ENCODE data around the gene ZDHHC14.

The ZDHHC14 gene

GRCh38 chr6:157496534-157497095 is 115.6 kb downstream of the ZDHHC14 start:
- TF ChIP-seq EZH2phosphoT487 (IDR thresholded peaks at IDR 0.05; ENCODE audit: borderline replicate concordance, low read length) (no peak), CTCF (IDR thresholded peaks at IDR 0.05; ENCODE audit: low read depth, low read length, poor library complexity, severe bottlenecking) (no peak)
- H3F3A ChIP-seq (ENCODE audit: control insufficient read depth, insufficient read depth) = no peaks in the 10 kb centered on the region
- H3K36me3 ChIP-seq (ENCODE audit: control insufficient read depth, low read length) = no peaks in the 10 kb centered on the region

GRCh38 chr6:157497579-157497978 is 116.6 kb downstream of the ZDHHC14 start:
- no peaks in the 10 kb centered on the region for H4K20me1 ChIP-seq (ENCODE audit: control insufficient read depth, insufficient read depth, low read depth, low read length)

More at GRCh38 chr6:157496534-157497095, 115.6 kb downstream of the ZDHHC14 start:
- Histone ChIP-seq H3K4me2 (ENCODE audit: low read length) (no peak overlapping the region), H3K9me3 (ENCODE audit: control insufficient read depth, insufficient read depth, low read length) (no peaks in the 10 kb centered on the region; the same call in 1 of the 2 replicates), H3K9me2 (replicated peaks; ENCODE audit: control insufficient read depth, low read length) (no peaks in the 10 kb centered on the region), H3K4me1 (ENCODE audit: control insufficient read depth, low read length) (peaks cover 39% of the 10 kb centered on the region), H4K20me1 (ENCODE audit: control insufficient read depth, insufficient read depth, low read depth, low read length) (no peaks in the 10 kb centered on the region), H3K27ac (ENCODE audit: low read depth, low read length) (no peak overlapping the region), H3K4me3 (ENCODE audit: low read length) (no peak overlapping the region), H3K79me2 (ENCODE audit: control insufficient read depth, low read length) (no peaks in the 10 kb centered on the region), H3K27me3 (ENCODE audit: control insufficient read depth, low read length) (no peaks in the 10 kb centered on the region)

GRCh38 chr6:157498817-157499216 is 117.8 kb downstream of the ZDHHC14 start:
- H3K27me3 ChIP-seq (ENCODE audit: control insufficient read depth, low read length) = no peaks in the 10 kb centered on the region
- no peak for TF ChIP-seq EZH2phosphoT487 (IDR thresholded peaks at IDR 0.05; ENCODE audit: borderline replicate concordance, low read length)

More at GRCh38 chr6:157497579-157497978, 116.6 kb downstream of the ZDHHC14 start:
- Histone ChIP-seq H3K27me3 (ENCODE audit: control insufficient read depth, low read length) (no peaks in the 10 kb centered on the region), H3K79me2 (ENCODE audit: control insufficient read depth, low read length) (no peaks in the 10 kb centered on the region), H3F3A (ENCODE audit: control insufficient read depth, insufficient read depth) (no peaks in the 10 kb centered on the region), H3K27ac (ENCODE audit: low read depth, low read length) (no peak overlapping the region), H3K4me3 (ENCODE audit: low read length) (no peak overlapping the region), H3K36me3 (ENCODE audit: control insufficient read depth, low read length) (no peaks in the 10 kb centered on the region), H3K4me2 (ENCODE audit: low read length) (no peak overlapping the region), H3K9me2 (replicated peaks; ENCODE audit: control insufficient read depth, low read length) (no peaks in the 10 kb centered on the region), H3K4me1 (ENCODE audit: control insufficient read depth, low read length) (peaks cover 48% of the 10 kb centered on the region), H3K9me3 (ENCODE audit: control insufficient read depth, insufficient read depth, low read length) (no peaks in the 10 kb centered on the region; the same call in 1 of the 2 replicates)
- no peak for TF ChIP-seq EZH2phosphoT487 (IDR thresholded peaks at IDR 0.05; ENCODE audit: borderline replicate concordance, low read length)
- no peak for TF ChIP-seq CTCF (IDR thresholded peaks at IDR 0.05; ENCODE audit: low read depth, low read length, poor library complexity, severe bottlenecking)

GRCh38 chr6:157500022-157500421 is 119.0 kb downstream of the ZDHHC14 start:
- TF ChIP-seq CTCF (IDR thresholded peaks at IDR 0.05; ENCODE audit: low read depth, low read length, poor library complexity, severe bottlenecking) = no peak
- TF ChIP-seq EZH2phosphoT487 (IDR thresholded peaks at IDR 0.05; ENCODE audit: borderline replicate concordance, low read length) = no peak
- H3K4me2 ChIP-seq (ENCODE audit: low read length) = no peak overlapping the region
- no peak overlapping the region for H3K4me3 ChIP-seq (ENCODE audit: low read length)
- no peaks in the 10 kb centered on the region for H3K9me2 ChIP-seq (replicated peaks; ENCODE audit: control insufficient read depth, low read length)
- H3K4me1 ChIP-seq (ENCODE audit: control insufficient read depth, low read length) = peaks cover 62% of the 10 kb centered on the region
- no peak overlapping the region for H3K27ac ChIP-seq (ENCODE audit: low read depth, low read length)
- no peaks in the 10 kb centered on the region for H4K20me1 ChIP-seq (ENCODE audit: control insufficient read depth, insufficient read depth, low read depth, low read length)
- H3F3A ChIP-seq (ENCODE audit: control insufficient read depth, insufficient read depth) = 0 out of 2 replicates have a peak, but pooled peaks cover 3% of the 10 kb centered on the region
- no peaks in the 10 kb centered on the region for H3K79me2 ChIP-seq (ENCODE audit: control insufficient read depth, low read length)
- no peaks in the 10 kb centered on the region; the same call in 1 of the 2 replicates for H3K9me3 ChIP-seq (ENCODE audit: control insufficient read depth, insufficient read depth, low read length)
- no peaks in the 10 kb centered on the region for H3K36me3 ChIP-seq (ENCODE audit: control insufficient read depth, low read length)
- no peaks in the 10 kb centered on the region for H3K27me3 ChIP-seq (ENCODE audit: control insufficient read depth, low read length)

More at GRCh38 chr6:157498817-157499216, 117.8 kb downstream of the ZDHHC14 start:
- no peaks in the 10 kb centered on the region for H3K9me2 ChIP-seq (replicated peaks; ENCODE audit: control insufficient read depth, low read length)
- peaks cover 61% of the 10 kb centered on the region for H3K4me1 ChIP-seq (ENCODE audit: control insufficient read depth, low read length)
- peak overlapping the region; percentile 20 for H3K4me2 ChIP-seq (ENCODE audit: low read length)
- no peaks in the 10 kb centered on the region for H3K79me2 ChIP-seq (ENCODE audit: control insufficient read depth, low read length)
- no peaks in the 10 kb centered on the region for H4K20me1 ChIP-seq (ENCODE audit: control insufficient read depth, insufficient read depth, low read depth, low read length)
- H3K27ac ChIP-seq (ENCODE audit: low read depth, low read length) = peak overlapping the region; percentile 24
- no peaks in the 10 kb centered on the region for H3K36me3 ChIP-seq (ENCODE audit: control insufficient read depth, low read length)
- no peak overlapping the region for H3K4me3 ChIP-seq (ENCODE audit: low read length)
- H3K9me3 ChIP-seq (ENCODE audit: control insufficient read depth, insufficient read depth, low read length) = no peaks in the 10 kb centered on the region; the same call in 1 of the 2 replicates
- 0 out of 2 replicates have a peak, but pooled peaks cover 3% of the 10 kb centered on the region for H3F3A ChIP-seq (ENCODE audit: control insufficient read depth, insufficient read depth)
